OCI-LY7 (cell line): ENCODE measurements around the gene CASK. TPM values are rescaled to one million over a fixed set of nuclear protein-coding genes. Genes with fewer than 3 reads are reported as not detected.

Experiments used
- BruUV-seq: library from RNA; stranded (reverse); fragments of 400-500 nt; replicated peaks from 2 replicates; lab custom pipeline; 2021; lab: Mats Ljungman, UMichigan
- CTCF ChIA-PET: fragments of 300-600 bp; sonication (Branson Sonifier 250); formaldehyde crosslinking; loops from one replicate; lab custom pipeline; 2022; ENCODE audit warnings: antibody characterized with exemption; ENCODE audit not compliant: unreplicated experiment; lab: Charles Lee
- POLR2A ChIA-PET: fragments of 300-600 bp; sonication (Branson Sonifier 250); formaldehyde crosslinking; loops from one replicate; lab custom pipeline; 2022; ENCODE audit warnings: antibody characterized with exemption; lab: Charles Lee
- DNase-seq: peaks from one replicate; pipeline ENCODE4 v3.0.0-alpha.2; 2015; ENCODE audit warnings: low spot score
- H2AFZ ChIP-seq: fragments of 200-600 bp; sonication (generic), shearing (Covaris generic); 2 replicates; pipeline ENCODE4 v1.6.1; 2014; ENCODE audit warnings: mild to moderate bottlenecking, antibody characterized with exemption, low read length, moderate library complexity
- H3K27ac ChIP-seq: fragments of 200-600 bp; sonication (generic); 2 replicates; pipeline ENCODE4 v1.5.1; 2014; ENCODE audit warnings: mixed run types, low read depth, mild to moderate bottlenecking, moderate library complexity, low read length, inconsistent platforms; ENCODE audit not compliant: poor library complexity, severe bottlenecking
- H3K36me3 ChIP-seq: fragments of 200-600 bp; sonication (generic); 2 replicates; pipeline ENCODE4 v1.6.1; 2014; ENCODE audit warnings: mild to moderate bottlenecking, antibody characterized with exemption, low read length, moderate library complexity, mixed read lengths; ENCODE audit not compliant: insufficient read depth
- H3K4me1 ChIP-seq: fragments of 200-600 bp; sonication (generic); 2 replicates; pipeline ENCODE4 v1.5.1; 2014; ENCODE audit warnings: mild to moderate bottlenecking, low read length; ENCODE audit not compliant: insufficient read depth, poor library complexity, severe bottlenecking
- H3K4me2 ChIP-seq: fragments of 200-600 bp; sonication (generic); 2 replicates; pipeline ENCODE4 v1.6.1; 2014; ENCODE audit warnings: mild to moderate bottlenecking, low read length
- H3K4me3 ChIP-seq: fragments of 200-600 bp; sonication (generic); 2 replicates; pipeline ENCODE4 v1.5.1; 2014; ENCODE audit warnings: mild to moderate bottlenecking, low read depth, low read length; ENCODE audit not compliant: poor library complexity, severe bottlenecking
- H3K79me2 ChIP-seq: fragments of 200-600 bp; sonication (generic); 2 replicates; pipeline ENCODE4 v1.6.1; 2016; ENCODE audit warnings: low read depth, mild to moderate bottlenecking, low read length, moderate library complexity, mixed read lengths; ENCODE audit not compliant: insufficient read depth
- H3K9me2 ChIP-seq: fragments of 200-600 bp; sonication (generic); 2 replicates; pipeline ENCODE4 v1.6.1; 2016; ENCODE audit warnings: mild to moderate bottlenecking, low read length, mixed read lengths; ENCODE audit not compliant: insufficient read depth
- H3K9me3 ChIP-seq: fragments of 200-600 bp; sonication (generic); 2 replicates; pipeline ENCODE4 v1.6.1; 2014; ENCODE audit warnings: mild to moderate bottlenecking, mixed run types, low read length, mixed read lengths
- H4K20me1 ChIP-seq: fragments of 200-600 bp; sonication (generic); 2 replicates; pipeline ENCODE4 v1.6.1; 2014; ENCODE audit warnings: mild to moderate bottlenecking, antibody characterized with exemption, low read length, moderate library complexity, mixed read lengths; ENCODE audit not compliant: insufficient read depth
- EZH2phosphoT487 ChIP-seq: fragments of 200-600 bp; sonication (generic); IDR thresholded peaks from 2 replicates; pipeline ENCODE4 v1.6.1; 2018; ENCODE audit warnings: low read depth, borderline replicate concordance, mild to moderate bottlenecking, mixed run types, antibody characterized with exemption, low read length, moderate library complexity, mixed read lengths
- intact Hi-C: fragments of 100-400 bp; cut with micrococcal nuclease; formaldehyde crosslinking; loops from one replicate; pipeline ENCODE4 v1.10.0; 2022; ENCODE audit not compliant: unreplicated experiment
- total RNA-seq, 2 experiments: library from RNA; depleted of rRNA in 1 of 2; stranded (reverse); fragments of >200 nt in 1 of 2; shearing (Covaris generic) in 1 of 2; gene quantifications; 2 replicates each; pipeline ENCODE4 v1.2.3, GENCODE V29; 2014 to 2022
- TF ChIP-seq, protein P1 (sequence below): fragments of 200-600 bp; sonication (generic); conservative IDR thresholded peaks from 2 replicates; pipeline ENCODE4 v1.5.1; 2014; ENCODE audit warnings: mild to moderate bottlenecking, antibody characterized with exemption, low read length, moderate library complexity, mixed read lengths

The CASK gene
- total RNA-seq, 2 experiments from 2014 or later: 18.6 to 29.4 TPM

DNA sequence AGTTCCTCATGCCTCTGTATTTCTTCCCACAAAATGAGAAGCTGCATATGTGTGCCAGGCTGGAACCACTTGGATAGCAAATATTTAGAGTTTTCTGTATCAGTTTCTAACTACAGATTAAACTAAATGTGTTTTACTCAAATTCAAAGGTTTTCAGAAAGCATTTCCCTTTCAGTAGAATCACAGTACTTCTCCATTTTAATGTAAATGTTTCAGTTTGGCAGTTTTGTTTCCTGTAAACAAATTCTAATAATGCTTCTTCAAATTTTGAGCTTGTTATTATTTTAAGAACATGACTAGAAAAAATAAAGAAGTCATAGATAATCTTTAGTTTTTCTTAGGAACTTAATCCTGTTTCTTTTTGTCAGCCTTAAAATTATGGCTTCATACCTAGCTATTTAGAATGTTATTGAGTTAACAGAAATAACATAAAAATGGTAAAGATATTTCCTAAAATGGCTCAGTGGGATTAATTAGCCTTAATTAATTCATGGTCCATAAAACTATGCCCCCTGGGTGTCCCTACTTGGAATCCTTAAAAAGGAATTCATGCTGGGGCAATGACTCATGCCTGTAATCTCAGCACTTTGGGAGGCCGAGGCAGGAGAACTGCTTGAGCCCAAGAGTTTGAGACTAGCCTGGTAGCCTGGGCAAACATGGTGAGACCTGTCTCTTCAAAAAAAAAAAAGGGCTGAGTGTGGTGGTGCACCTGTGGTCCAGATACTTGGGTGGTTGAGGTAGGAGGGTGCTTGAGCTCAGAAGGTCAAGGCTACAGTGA is 318.4 kb downstream of the CASK start:
- Histone ChIP-seq H3K36me3 (no peaks in the 10 kb centered on the region; the same call in 1 of the 2 replicates), H4K20me1 (no peaks in the 10 kb centered on the region), H2AFZ (no peak overlapping the region), H3K4me3 (no peak overlapping the region), H3K27ac (peak overlapping the region; percentile 19), H3K9me2 (no peaks in the 10 kb centered on the region), H3K79me2 (no peaks in the 10 kb centered on the region), H3K4me2 (peak overlapping the region; percentile 50), H3K9me3 (no peaks in the 10 kb centered on the region), H3K4me1 (peaks cover 15% of the 10 kb centered on the region)
- ChIA-PET CTCF (no interaction called here), POLR2A (interaction anchor here (0.6 to 1.4 kb wide), 6 partner anchors 12 to 592 kb away, joined by 3 to 8 read pairs (median 3); no protein-coding TSS in a partner anchor)
- no TSS peak for BruUV-seq
- intact Hi-C loops: no loop called here
- TF ChIP-seq, protein P1, sequence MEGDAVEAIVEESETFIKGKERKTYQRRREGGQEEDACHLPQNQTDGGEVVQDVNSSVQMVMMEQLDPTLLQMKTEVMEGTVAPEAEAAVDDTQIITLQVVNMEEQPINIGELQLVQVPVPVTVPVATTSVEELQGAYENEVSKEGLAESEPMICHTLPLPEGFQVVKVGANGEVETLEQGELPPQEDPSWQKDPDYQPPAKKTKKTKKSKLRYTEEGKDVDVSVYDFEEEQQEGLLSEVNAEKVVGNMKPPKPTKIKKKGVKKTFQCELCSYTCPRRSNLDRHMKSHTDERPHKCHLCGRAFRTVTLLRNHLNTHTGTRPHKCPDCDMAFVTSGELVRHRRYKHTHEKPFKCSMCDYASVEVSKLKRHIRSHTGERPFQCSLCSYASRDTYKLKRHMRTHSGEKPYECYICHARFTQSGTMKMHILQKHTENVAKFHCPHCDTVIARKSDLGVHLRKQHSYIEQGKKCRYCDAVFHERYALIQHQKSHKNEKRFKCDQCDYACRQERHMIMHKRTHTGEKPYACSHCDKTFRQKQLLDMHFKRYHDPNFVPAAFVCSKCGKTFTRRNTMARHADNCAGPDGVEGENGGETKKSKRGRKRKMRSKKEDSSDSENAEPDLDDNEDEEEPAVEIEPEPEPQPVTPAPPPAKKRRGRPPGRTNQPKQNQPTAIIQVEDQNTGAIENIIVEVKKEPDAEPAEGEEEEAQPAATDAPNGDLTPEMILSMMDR: no peak
- TF ChIP-seq EZH2phosphoT487: no peak
- peak; percentile 8 for DNase-seq

GRCh38 chrX:41604177-41604576 is 319.2 kb downstream of the CASK start:
- Histone ChIP-seq H3K4me3 (no peak overlapping the region), H3K4me1 (peaks cover 15% of the 10 kb centered on the region), H4K20me1 (no peaks in the 10 kb centered on the region), H3K4me2 (peak overlapping the region; percentile 50), H2AFZ (no peak overlapping the region), H3K79me2 (no peaks in the 10 kb centered on the region), H3K9me3 (no peaks in the 10 kb centered on the region), H3K27ac (no peak overlapping the region), H3K36me3 (no peaks in the 10 kb centered on the region; the same call in 1 of the 2 replicates), H3K9me2 (no peaks in the 10 kb centered on the region)
- TF ChIP-seq, protein P1: no peak
- no peak for TF ChIP-seq EZH2phosphoT487
- POLR2A ChIA-PET: interaction anchor here (0.6 to 0.8 kb wide), 3 partner anchors 11 to 593 kb away, joined by 3 read pairs; no protein-coding TSS in a partner anchor
- CTCF ChIA-PET: no interaction called here
- DNase-seq: no peak
- intact Hi-C loops: no loop called here
- no TSS peak for BruUV-seq

DNA sequence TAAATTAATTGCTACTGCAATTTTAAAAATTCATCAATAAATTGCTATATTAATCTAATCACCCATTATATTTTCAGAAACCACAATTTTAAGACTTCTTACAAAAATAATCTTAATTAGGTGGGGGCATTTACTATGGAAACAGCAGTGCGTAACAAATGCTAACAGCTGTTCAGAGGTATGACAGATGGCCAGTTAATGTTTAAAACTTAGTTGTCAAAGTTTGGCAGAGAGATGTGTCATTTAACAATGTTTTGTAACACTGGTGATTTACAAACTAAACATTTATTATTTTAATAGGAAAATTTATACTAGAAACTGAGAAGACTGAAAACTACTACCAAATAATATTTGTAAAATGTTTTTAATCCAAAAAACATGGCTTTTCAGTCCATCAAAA is 319.8 kb downstream of the CASK start:
- CTCF ChIA-PET: no interaction called here
- H2AFZ ChIP-seq: no peak overlapping the region
- no peaks in the 10 kb centered on the region for H3K79me2 ChIP-seq

More for the DNA sequence above, 319.8 kb downstream of the CASK start:
- H3K9me3 ChIP-seq: no peaks in the 10 kb centered on the region
- no peak for DNase-seq
- H3K4me1 ChIP-seq: peaks cover 15% of the 10 kb centered on the region
- H3K36me3 ChIP-seq: no peaks in the 10 kb centered on the region; the same call in 1 of the 2 replicates
- H3K9me2 ChIP-seq: no peaks in the 10 kb centered on the region
- no peaks in the 10 kb centered on the region for H4K20me1 ChIP-seq
- TF ChIP-seq, protein P1: no peak
- TF ChIP-seq EZH2phosphoT487: no peak
- no TSS peak for BruUV-seq
- no peak overlapping the region for H3K27ac ChIP-seq
- POLR2A ChIA-PET: no interaction called here
- intact Hi-C loops: no loop called here
- no peak overlapping the region for H3K4me2 ChIP-seq
- H3K4me3 ChIP-seq: no peak overlapping the region
